Measurements from ENCODE around the gene CAMTA1. TPM values are rescaled to one million over a fixed set of nuclear protein-coding genes. Genes with fewer than 3 reads are reported as not detected.

CAMTA1 gene
- polyA plus RNA-seq, 1 of the 3 experiments (the other 2 are of a cell fraction): 63.1 TPM

DNA sequence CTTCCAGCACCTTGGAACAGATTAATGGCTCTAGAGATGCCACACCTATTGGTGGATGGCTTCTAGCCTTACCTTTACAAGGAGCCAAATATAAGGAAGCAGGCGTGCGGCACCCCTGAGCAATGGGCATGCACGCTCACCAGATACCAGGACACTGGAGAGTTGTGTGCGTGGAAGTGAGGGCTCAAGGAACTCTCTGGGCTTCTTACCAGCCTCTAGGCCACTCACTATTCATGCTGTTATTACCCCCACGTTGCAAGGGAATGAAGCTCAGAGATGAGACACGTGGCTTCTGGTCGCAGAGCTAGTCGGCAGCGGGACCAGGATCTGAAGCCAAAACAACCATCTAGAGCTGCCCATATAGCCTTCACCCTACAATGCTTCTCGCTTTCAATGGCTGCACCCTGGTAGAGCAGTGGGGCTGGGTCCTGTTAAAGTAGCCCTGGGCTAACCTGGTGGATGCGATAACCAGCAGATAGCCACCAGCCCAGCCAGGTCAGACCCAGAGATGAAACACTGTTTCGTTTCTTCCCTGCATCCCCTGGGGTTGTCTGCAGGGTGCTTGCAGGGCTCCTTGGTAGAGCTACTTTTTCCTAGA, 589.4 kb downstream of the CAMTA1 start:
- Histone ChIP-seq H2AFZ (ENCODE audit: low read depth) (no peak overlapping the region), H3K9me3 (no peaks in the 10 kb centered on the region), H3K4me3 (ENCODE audit: low read depth in 2 of 2, low read length in 1 of 2) (no peak overlapping the region), H3K27me3 (ENCODE audit: insufficient read depth) (no peaks in the 10 kb centered on the region), H3K79me2 (ENCODE audit: insufficient read depth) (no peaks in the 10 kb centered on the region), H3K36me3 (replicated peaks in 1 of 2; ENCODE audit: control insufficient read depth in 1 of 2, insufficient read depth in 2 of 2, low read length in 1 of 2) (no peaks in the 10 kb centered on the region), H3F3A (replicated peaks; ENCODE audit: insufficient read depth) (peaks cover 6% of the 10 kb centered on the region), H3K9me2 (no peaks in the 10 kb centered on the region), H3K9ac (no peak overlapping the region), H4K20me1 (ENCODE audit: insufficient read depth) (no peaks in the 10 kb centered on the region), H3K4me2 (no peak overlapping the region), H3K4me1 (ENCODE audit: control insufficient read depth in 1 of 2, insufficient read depth in 2 of 2, low read depth in 1 of 2, low read length in 1 of 2) (peaks cover 4 to 41% of the 10 kb centered on the region in 2 experiments; a peak in 3 of 4 replicates), H3K27ac (ENCODE audit: low read depth in 2 of 2, low read length in 1 of 2) (no peak overlapping the region)
- ChIA-PET CTCF (interaction anchor here (0.9 to 1.0 kb wide), 2 partner anchors 8 to 27 kb away, joined by 3 read pairs; no protein-coding TSS in a partner anchor), POLR2A (no interaction called here)
- no peak for DNase-seq
- no peak for TF ChIP-seq POLR2AphosphoS5 (IDR thresholded peaks at IDR 0.05; ENCODE audit: low read depth, low read length)
- TF ChIP-seq FOXM1 (IDR thresholded peaks at IDR 0.05; ENCODE audit: low read depth): no peak
- TF ChIP-seq RXRA (IDR thresholded peaks at IDR 0.05; ENCODE audit: borderline replicate concordance, low read depth): no peak
- TF ChIP-seq GATA2 (CRISPR knock-in tag; IDR thresholded peaks at IDR 0.05): no peak
- no peak for TF ChIP-seq SIN3A (IDR thresholded peaks at IDR 0.05; ENCODE audit: borderline replicate concordance, low read depth, low read length)
- no peak for TF ChIP-seq RAD21 (IDR thresholded peaks at IDR 0.05; ENCODE audit: low read length)
- TF ChIP-seq JUND (IDR thresholded peaks at IDR 0.05): no peak
- WGBS (ENCODE audit: low lambda C conversion rate): 98% methylated on average over 12 of the region's 12 CpGs

- WGBS (ENCODE audit: low lambda C conversion rate): 43% methylated on average over 1 of the region's 7 CpGs
- CTCF ChIA-PET: interaction anchor here (0.9 to 1.0 kb wide), 2 partner anchors 9 to 28 kb away, joined by 3 read pairs; no protein-coding TSS in a partner anchor
- H3K27ac ChIP-seq (ENCODE audit: low read depth in 2 of 2, low read length in 1 of 2): no peak overlapping the region; a peak in 1 of 4 replicates
Observed at GRCh38 chr1:7375329-7375728, 590.1 kb downstream of the CAMTA1 start.

More at GRCh38 chr1:7375329-7375728, 590.1 kb downstream of the CAMTA1 start:
- H2AFZ ChIP-seq (ENCODE audit: low read depth): no peak overlapping the region
- POLR2A ChIA-PET: no interaction called here
- H3K4me1 ChIP-seq (ENCODE audit: control insufficient read depth in 1 of 2, insufficient read depth in 2 of 2, low read depth in 1 of 2, low read length in 1 of 2): peaks cover 4 to 46% of the 10 kb centered on the region in 2 experiments; a peak in 3 of 4 replicates
- H3K36me3 ChIP-seq (replicated peaks in 1 of 2; ENCODE audit: control insufficient read depth in 1 of 2, insufficient read depth in 2 of 2, low read length in 1 of 2): no peaks in the 10 kb centered on the region
- H3K9me3 ChIP-seq: no peaks in the 10 kb centered on the region
- TF ChIP-seq PBX3 (IDR thresholded peaks at IDR 0.05) (no peak), IRF3 (IDR thresholded peaks at IDR 0.05; ENCODE audit: low read depth, low read length) (no peak)
- H3F3A ChIP-seq (replicated peaks; ENCODE audit: insufficient read depth): peaks cover 6% of the 10 kb centered on the region
- H3K9me2 ChIP-seq: no peaks in the 10 kb centered on the region
- no peaks in the 10 kb centered on the region for H3K79me2 ChIP-seq (ENCODE audit: insufficient read depth)
- H3K4me2 ChIP-seq: no peak overlapping the region
- no peak for DNase-seq
- no peaks in the 10 kb centered on the region for H4K20me1 ChIP-seq (ENCODE audit: insufficient read depth)
- H3K27me3 ChIP-seq (ENCODE audit: insufficient read depth): no peaks in the 10 kb centered on the region
- no peak overlapping the region for H3K4me3 ChIP-seq (ENCODE audit: low read depth in 2 of 2, low read length in 1 of 2)
- H3K9ac ChIP-seq: no peak overlapping the region
